Transverse colon (tissue), 3 donors: Measurements from ENCODE around the gene C11orf68.

Source experiments
- EP300 ChIP-seq: sonication (generic); formaldehyde crosslinking; IDR thresholded peaks from one replicate; pipeline ENCODE4 v1.6.1; 2017; ENCODE audit warnings: antibody characterized with exemption, low read depth
- POLR2A ChIP-seq: fragments of 450-650 bp; IDR thresholded peaks from one replicate; pipeline ENCODE4 v1.6.1; 2016; ENCODE audit warnings: antibody characterized with exemption, mild to moderate bottlenecking, moderate library complexity
- TF ChIP-seq, protein P1 (sequence below), 5 experiments: fragments of 200-600 bp in 3 of 5; fragments of 450-650 bp in 2 of 5; sonication (generic) in 3 of 5; IDR thresholded peaks; 1 replicate in 2 of 5; 2 replicates in 3 of 5; pipeline ENCODE4 v1.5.1; 2016 to 2017; ENCODE audit warnings: antibody characterized with exemption in 5 of 5, inconsistent platforms in 3 of 5, mild to moderate bottlenecking in 2 of 5, moderate library complexity in 1 of 5

DNA sequence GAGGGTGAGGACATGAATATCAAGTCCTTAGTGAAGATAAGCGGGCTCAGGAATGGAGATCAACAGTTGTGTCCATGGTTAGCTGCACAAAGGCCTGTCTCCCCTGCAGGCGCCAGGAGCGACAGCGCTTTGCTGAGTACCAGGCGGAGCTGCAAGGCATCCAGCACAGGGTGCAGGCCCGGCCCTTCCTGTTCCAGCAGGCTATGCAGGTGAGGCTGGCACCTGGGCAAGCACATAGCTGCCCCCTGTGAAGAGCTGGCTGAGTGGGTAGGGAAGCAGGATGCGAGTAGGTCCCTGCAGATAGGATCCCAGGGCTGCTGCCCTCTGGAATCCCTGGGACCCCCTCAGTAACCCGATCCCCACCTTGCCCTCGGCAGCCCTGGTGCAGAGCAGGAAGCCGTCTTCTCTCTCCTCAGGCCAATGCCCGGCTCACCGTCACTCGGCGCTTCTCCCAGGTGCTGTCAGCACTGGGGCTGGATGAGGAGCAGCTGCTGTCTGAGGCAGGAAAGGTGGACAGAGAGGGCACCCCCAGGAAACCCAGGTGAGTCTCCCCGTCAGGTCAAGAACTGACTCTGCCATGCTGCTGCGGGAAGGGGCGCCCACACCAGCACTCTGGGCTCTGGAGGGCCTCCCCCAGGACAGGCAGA is 40.0 kb upstream of the C11orf68 start:
- TF ChIP-seq, protein P1, sequence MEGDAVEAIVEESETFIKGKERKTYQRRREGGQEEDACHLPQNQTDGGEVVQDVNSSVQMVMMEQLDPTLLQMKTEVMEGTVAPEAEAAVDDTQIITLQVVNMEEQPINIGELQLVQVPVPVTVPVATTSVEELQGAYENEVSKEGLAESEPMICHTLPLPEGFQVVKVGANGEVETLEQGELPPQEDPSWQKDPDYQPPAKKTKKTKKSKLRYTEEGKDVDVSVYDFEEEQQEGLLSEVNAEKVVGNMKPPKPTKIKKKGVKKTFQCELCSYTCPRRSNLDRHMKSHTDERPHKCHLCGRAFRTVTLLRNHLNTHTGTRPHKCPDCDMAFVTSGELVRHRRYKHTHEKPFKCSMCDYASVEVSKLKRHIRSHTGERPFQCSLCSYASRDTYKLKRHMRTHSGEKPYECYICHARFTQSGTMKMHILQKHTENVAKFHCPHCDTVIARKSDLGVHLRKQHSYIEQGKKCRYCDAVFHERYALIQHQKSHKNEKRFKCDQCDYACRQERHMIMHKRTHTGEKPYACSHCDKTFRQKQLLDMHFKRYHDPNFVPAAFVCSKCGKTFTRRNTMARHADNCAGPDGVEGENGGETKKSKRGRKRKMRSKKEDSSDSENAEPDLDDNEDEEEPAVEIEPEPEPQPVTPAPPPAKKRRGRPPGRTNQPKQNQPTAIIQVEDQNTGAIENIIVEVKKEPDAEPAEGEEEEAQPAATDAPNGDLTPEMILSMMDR (IDR thresholded peaks at IDR 0.05) = no peak
- no peak for TF ChIP-seq POLR2A
- TF ChIP-seq EP300 = no peak
